ENCODE measurements around the gene KLHL41.

The KLHL41 gene

DNA sequence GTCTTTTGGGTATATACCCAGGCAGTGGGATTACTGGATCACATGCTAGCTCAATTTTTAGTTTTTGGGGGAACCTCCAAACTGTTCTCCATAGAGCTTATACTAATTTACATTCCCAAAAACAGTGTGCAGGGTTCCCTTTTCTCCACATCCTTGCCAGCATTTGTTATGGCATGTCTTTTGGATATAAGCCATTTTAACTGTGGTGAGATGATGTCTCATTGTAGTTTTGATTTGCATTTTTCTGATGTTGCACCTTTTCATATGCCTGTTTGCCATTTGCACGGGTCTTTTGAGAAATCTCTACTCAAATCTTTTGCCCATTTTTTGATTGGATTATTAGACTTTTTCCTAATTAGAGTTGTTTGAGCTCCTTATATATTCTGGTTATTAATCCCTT, 56.2 kb downstream of the KLHL41 start:
- TF ChIP-seq FOXM1 (IDR thresholded peaks at IDR 0.05; ENCODE audit: borderline replicate concordance, low read depth), result no peak

DNA sequence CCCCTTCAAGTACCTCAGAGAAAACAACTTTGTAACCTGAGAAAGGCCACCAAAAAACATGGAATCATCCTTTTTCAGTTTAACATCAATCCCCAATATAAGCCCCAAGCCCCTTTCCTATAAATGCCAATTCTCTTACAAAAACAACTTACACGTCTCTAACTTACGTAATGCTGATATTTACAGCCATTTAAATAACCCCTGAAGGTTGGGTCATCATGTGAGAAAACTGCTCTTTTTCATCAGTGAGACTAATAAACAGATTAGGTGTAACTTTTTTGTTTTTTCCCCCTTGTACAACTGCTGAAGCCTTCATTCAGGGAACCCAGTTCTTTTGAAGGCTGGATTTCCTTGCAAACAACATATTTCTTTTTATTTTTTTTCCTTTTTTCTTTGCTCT, 60.4 kb downstream of the KLHL41 start:
- no peak for TF ChIP-seq YY1 (IDR thresholded peaks at IDR 0.05; ENCODE audit: low read depth)
- TF ChIP-seq ZBTB7A (IDR thresholded peaks at IDR 0.05; ENCODE audit: low read depth), result no peak
- no peak for TF ChIP-seq CREB1 (IDR thresholded peaks at IDR 0.05; ENCODE audit: low read depth)
- no peak for TF ChIP-seq TEAD4 (IDR thresholded peaks at IDR 0.05)
- TF ChIP-seq EP300 (IDR thresholded peaks at IDR 0.05; ENCODE audit: borderline replicate concordance), result no peak
- TF ChIP-seq EGR1 (IDR thresholded peaks at IDR 0.05), result no peak
- TF ChIP-seq RAD21 (IDR thresholded peaks at IDR 0.05; ENCODE audit: low read depth), result no peak
- TF ChIP-seq TCF12 (IDR thresholded peaks at IDR 0.05; ENCODE audit: low read depth), result no peak
- TF ChIP-seq, protein P1, sequence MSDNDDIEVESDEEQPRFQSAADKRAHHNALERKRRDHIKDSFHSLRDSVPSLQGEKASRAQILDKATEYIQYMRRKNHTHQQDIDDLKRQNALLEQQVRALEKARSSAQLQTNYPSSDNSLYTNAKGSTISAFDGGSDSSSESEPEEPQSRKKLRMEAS (IDR thresholded peaks at IDR 0.05), result no peak
- no peak for TF ChIP-seq TAF1 (IDR thresholded peaks at IDR 0.05; ENCODE audit: low read depth)
- no peak for TF ChIP-seq CEBPB (IDR thresholded peaks at IDR 0.05)
- TF ChIP-seq, protein P2, sequence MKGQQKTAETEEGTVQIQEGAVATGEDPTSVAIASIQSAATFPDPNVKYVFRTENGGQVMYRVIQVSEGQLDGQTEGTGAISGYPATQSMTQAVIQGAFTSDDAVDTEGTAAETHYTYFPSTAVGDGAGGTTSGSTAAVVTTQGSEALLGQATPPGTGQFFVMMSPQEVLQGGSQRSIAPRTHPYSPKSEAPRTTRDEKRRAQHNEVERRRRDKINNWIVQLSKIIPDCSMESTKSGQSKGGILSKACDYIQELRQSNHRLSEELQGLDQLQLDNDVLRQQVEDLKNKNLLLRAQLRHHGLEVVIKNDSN (IDR thresholded peaks at IDR 0.05), result no peak
- no peak for TF ChIP-seq NFIC (IDR thresholded peaks at IDR 0.05)
- TF ChIP-seq, protein P3, sequence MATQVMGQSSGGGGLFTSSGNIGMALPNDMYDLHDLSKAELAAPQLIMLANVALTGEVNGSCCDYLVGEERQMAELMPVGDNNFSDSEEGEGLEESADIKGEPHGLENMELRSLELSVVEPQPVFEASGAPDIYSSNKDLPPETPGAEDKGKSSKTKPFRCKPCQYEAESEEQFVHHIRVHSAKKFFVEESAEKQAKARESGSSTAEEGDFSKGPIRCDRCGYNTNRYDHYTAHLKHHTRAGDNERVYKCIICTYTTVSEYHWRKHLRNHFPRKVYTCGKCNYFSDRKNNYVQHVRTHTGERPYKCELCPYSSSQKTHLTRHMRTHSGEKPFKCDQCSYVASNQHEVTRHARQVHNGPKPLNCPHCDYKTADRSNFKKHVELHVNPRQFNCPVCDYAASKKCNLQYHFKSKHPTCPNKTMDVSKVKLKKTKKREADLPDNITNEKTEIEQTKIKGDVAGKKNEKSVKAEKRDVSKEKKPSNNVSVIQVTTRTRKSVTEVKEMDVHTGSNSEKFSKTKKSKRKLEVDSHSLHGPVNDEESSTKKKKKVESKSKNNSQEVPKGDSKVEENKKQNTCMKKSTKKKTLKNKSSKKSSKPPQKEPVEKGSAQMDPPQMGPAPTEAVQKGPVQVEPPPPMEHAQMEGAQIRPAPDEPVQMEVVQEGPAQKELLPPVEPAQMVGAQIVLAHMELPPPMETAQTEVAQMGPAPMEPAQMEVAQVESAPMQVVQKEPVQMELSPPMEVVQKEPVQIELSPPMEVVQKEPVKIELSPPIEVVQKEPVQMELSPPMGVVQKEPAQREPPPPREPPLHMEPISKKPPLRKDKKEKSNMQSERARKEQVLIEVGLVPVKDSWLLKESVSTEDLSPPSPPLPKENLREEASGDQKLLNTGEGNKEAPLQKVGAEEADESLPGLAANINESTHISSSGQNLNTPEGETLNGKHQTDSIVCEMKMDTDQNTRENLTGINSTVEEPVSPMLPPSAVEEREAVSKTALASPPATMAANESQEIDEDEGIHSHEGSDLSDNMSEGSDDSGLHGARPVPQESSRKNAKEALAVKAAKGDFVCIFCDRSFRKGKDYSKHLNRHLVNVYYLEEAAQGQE (IDR thresholded peaks at IDR 0.05; ENCODE audit: low read depth), result no peak

DNA sequence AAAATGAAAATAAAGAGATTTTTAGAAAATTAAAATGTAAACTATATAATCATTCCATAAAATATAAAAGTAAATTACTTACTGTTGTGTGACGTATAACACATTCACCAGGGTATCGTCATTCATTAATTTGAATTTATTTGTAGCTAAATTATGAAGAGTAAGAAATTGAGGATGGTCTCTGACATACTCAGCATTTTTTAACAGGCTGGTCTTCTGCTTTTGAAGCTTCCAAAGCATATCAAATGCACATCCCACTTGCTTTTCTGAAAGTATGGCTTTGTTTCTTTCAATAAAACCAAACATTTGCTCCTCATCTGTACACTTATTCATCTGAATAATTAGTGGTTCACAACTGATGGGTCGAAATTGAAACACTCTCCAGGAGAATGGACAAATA, 62.1 kb downstream of the KLHL41 start:
- TF ChIP-seq CEBPB (IDR thresholded peaks at IDR 0.05) (no peak), RAD21 (IDR thresholded peaks at IDR 0.05; ENCODE audit: low read depth) (no peak), YY1 (IDR thresholded peaks at IDR 0.05; ENCODE audit: low read depth) (no peak), ZBTB7A (IDR thresholded peaks at IDR 0.05; ENCODE audit: low read depth) (no peak), TAF1 (IDR thresholded peaks at IDR 0.05; ENCODE audit: low read depth) (no peak), TEAD4 (IDR thresholded peaks at IDR 0.05) (no peak), FOXM1 (IDR thresholded peaks at IDR 0.05; ENCODE audit: borderline replicate concordance, low read depth) (no peak), TCF12 (IDR thresholded peaks at IDR 0.05; ENCODE audit: low read depth) (no peak), EGR1 (IDR thresholded peaks at IDR 0.05) (no peak), CREB1 (IDR thresholded peaks at IDR 0.05; ENCODE audit: low read depth) (no peak), EP300 (IDR thresholded peaks at IDR 0.05; ENCODE audit: borderline replicate concordance) (no peak), NFIC (IDR thresholded peaks at IDR 0.05) (no peak)
- TF ChIP-seq, protein P3 (IDR thresholded peaks at IDR 0.05; ENCODE audit: low read depth), result no peak
- TF ChIP-seq, protein P2 (IDR thresholded peaks at IDR 0.05), result no peak
- TF ChIP-seq, protein P1 (IDR thresholded peaks at IDR 0.05), result no peak

DNA sequence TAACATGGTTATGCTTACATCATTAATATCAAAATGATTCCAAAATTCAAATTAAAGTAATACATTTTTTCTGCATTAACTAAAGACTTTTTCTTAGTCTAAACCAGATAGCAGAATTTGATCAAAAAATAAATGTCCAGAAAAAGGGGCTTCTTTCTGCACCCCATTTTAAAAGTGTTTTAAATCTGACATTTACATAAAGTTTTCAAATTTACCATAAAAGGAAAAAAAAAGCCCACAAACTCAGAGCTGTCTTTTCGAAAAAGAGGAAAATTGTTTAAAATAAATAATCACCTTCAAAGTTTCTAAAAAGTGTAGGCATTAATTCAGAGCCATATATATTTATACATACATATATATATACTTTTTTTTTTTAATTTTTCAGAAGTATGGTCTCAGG, 62.7 kb downstream of the KLHL41 start:
- no peak for TF ChIP-seq RAD21 (IDR thresholded peaks at IDR 0.05; ENCODE audit: low read depth)
- TF ChIP-seq, protein P3 (IDR thresholded peaks at IDR 0.05; ENCODE audit: low read depth), result no peak
- no peak for TF ChIP-seq TAF1 (IDR thresholded peaks at IDR 0.05; ENCODE audit: low read depth)
- no peak for TF ChIP-seq TEAD4 (IDR thresholded peaks at IDR 0.05)
- TF ChIP-seq, protein P1 (IDR thresholded peaks at IDR 0.05), result no peak

DNA sequence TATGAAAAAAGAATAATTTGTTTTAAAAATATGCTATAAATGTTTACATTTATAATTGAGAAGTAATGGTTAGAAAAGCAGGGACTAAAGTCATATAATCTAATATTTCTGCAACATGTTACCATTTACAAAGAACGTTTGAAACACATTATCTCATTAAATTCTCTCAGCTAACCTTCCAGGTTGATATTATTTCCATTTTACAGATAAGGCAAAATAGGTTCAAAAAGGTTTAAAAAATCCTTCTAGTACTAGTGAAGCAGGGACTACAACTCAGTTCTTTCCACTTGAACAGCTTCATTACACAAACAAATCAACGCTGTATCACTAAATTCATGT, 63.3 kb downstream of the KLHL41 start:
- no peak for TF ChIP-seq CREB1 (IDR thresholded peaks at IDR 0.05; ENCODE audit: low read depth)
- no peak for TF ChIP-seq RAD21 (IDR thresholded peaks at IDR 0.05; ENCODE audit: low read depth)
- no peak for TF ChIP-seq ZBTB7A (IDR thresholded peaks at IDR 0.05; ENCODE audit: low read depth)
- TF ChIP-seq FOXM1 (IDR thresholded peaks at IDR 0.05; ENCODE audit: borderline replicate concordance, low read depth), result no peak
- no peak for TF ChIP-seq TEAD4 (IDR thresholded peaks at IDR 0.05)
- no peak for TF ChIP-seq TAF1 (IDR thresholded peaks at IDR 0.05; ENCODE audit: low read depth)
- no peak for TF ChIP-seq TCF12 (IDR thresholded peaks at IDR 0.05; ENCODE audit: low read depth)
- TF ChIP-seq NFIC (IDR thresholded peaks at IDR 0.05), result no peak
- TF ChIP-seq, protein P2 (IDR thresholded peaks at IDR 0.05), result no peak
- TF ChIP-seq, protein P3 (IDR thresholded peaks at IDR 0.05; ENCODE audit: low read depth), result no peak
- no peak for TF ChIP-seq CEBPB (IDR thresholded peaks at IDR 0.05)
- TF ChIP-seq, protein P1 (IDR thresholded peaks at IDR 0.05), result no peak
- no peak for TF ChIP-seq YY1 (IDR thresholded peaks at IDR 0.05; ENCODE audit: low read depth)
- no peak for TF ChIP-seq EP300 (IDR thresholded peaks at IDR 0.05; ENCODE audit: borderline replicate concordance)
- no peak for TF ChIP-seq EGR1 (IDR thresholded peaks at IDR 0.05)
